GM23338 (cell line): ENCODE measurements around the gene MYF6. TPM values are rescaled to one million over a fixed set of nuclear protein-coding genes. Genes with fewer than 3 reads are reported as not detected.

ENCODE experiments used
- ATAC-seq: fragments of 200-7000 bp; cut with Tn5 transposase; 3 replicates; pipeline ENCODE4 v1.9.1; 2020
- DNase-seq: peaks from one replicate; pipeline ENCODE4 v3.0.0-alpha.2; 2015; ENCODE audit warnings: low spot score
- H2AFZ ChIP-seq: fragments of 200-600 bp; sonication (generic); 2 replicates; pipeline ENCODE4 v1.8.0; 2016; ENCODE audit warnings: antibody characterized with exemption, mild to moderate bottlenecking, moderate library complexity
- H3F3A ChIP-seq: fragments of 200-600 bp; sonication (generic); replicated peaks from 2 replicates; pipeline ENCODE4 v1.8.0; 2017; ENCODE audit warnings: antibody characterized with exemption, mixed run types, low read depth
- H3K27ac ChIP-seq: fragments of 200-600 bp; sonication (generic); 2 replicates; pipeline ENCODE4 v1.6.1; 2016; ENCODE audit warnings: low read depth
- H3K27me3 ChIP-seq: fragments of 200-600 bp; sonication (generic); 2 replicates; pipeline ENCODE4 v1.8.0; 2016; ENCODE audit warnings: mild to moderate bottlenecking, mixed run types, moderate library complexity; ENCODE audit not compliant: insufficient read depth
- H3K36me3 ChIP-seq: fragments of 200-600 bp; sonication (generic); 2 replicates; pipeline ENCODE4 v1.8.0; 2016; ENCODE audit warnings: mild to moderate bottlenecking; ENCODE audit not compliant: insufficient read depth
- H3K4me1 ChIP-seq: fragments of 200-600 bp; sonication (generic); 2 replicates; pipeline ENCODE4 v1.8.0; 2016; ENCODE audit warnings: mild to moderate bottlenecking, moderate library complexity; ENCODE audit not compliant: insufficient read depth
- H3K4me2 ChIP-seq: fragments of 200-600 bp; sonication (generic); 2 replicates; pipeline ENCODE4 v1.7.1; 2017; ENCODE audit warnings: mixed run types
- H3K4me3 ChIP-seq: fragments of 200-600 bp; sonication (generic); 2 replicates; pipeline ENCODE4 v1.6.1; 2016; ENCODE audit warnings: mixed run types
- H3K79me2 ChIP-seq: fragments of 200-600 bp; sonication (generic); replicated peaks from 2 replicates; pipeline ENCODE4 v1.8.0; 2017; ENCODE audit warnings: mild to moderate bottlenecking; ENCODE audit not compliant: insufficient read depth
- H3K9me2 ChIP-seq: fragments of 200-600 bp; sonication (generic); 2 replicates; pipeline ENCODE4 v1.8.0; 2017; ENCODE audit not compliant: insufficient read depth
- H4K20me1 ChIP-seq: fragments of 200-600 bp; sonication (generic); replicated peaks from 2 replicates; pipeline ENCODE4 v1.8.0; 2017; ENCODE audit warnings: mild to moderate bottlenecking; ENCODE audit not compliant: insufficient read depth
- H3K27ac Mint-ChIP-seq: 2 replicates; pipeline ENCODE4 v1.8.0; 2020; ENCODE audit warnings: inconsistent platforms, mild to moderate bottlenecking, moderate library complexity, mixed read lengths
- H3K27me3 Mint-ChIP-seq: 3 replicates; pipeline ENCODE4 v1.8.0; 2022; ENCODE audit warnings: low read depth, mild to moderate bottlenecking, moderate library complexity, mixed read lengths, inconsistent platforms; ENCODE audit not compliant: insufficient read depth, poor library complexity
- H3K36me3 Mint-ChIP-seq: 3 replicates; pipeline ENCODE4 v1.8.0; 2021; ENCODE audit warnings: low read depth, mild to moderate bottlenecking, inconsistent platforms, moderate library complexity, mixed read lengths
- H3K4me1 Mint-ChIP-seq: 3 replicates; pipeline ENCODE4 v1.8.0; 2020; ENCODE audit warnings: mild to moderate bottlenecking, inconsistent platforms, mixed read lengths
- H3K4me3 Mint-ChIP-seq: 3 replicates; pipeline ENCODE4 v1.8.0; 2021; ENCODE audit warnings: moderate library complexity, mild to moderate bottlenecking, inconsistent platforms, mixed read lengths
- H3K9me3 Mint-ChIP-seq: 3 replicates; pipeline ENCODE4 v1.8.0; 2020; ENCODE audit warnings: moderate library complexity, mild to moderate bottlenecking, inconsistent platforms, mixed read lengths
- CREB1 ChIP-seq: fragments of 250-450 bp; sonication (Bioruptor Pico); IDR thresholded peaks from 2 replicates; pipeline ENCODE4 v1.5.0; 2020; ENCODE audit warnings: low read depth, mild to moderate bottlenecking, moderate library complexity
- EZH2 ChIP-seq: fragments of 200-600 bp; sonication (generic); IDR thresholded peaks from one replicate; pipeline ENCODE4 v1.8.0; 2017; ENCODE audit warnings: antibody characterized with exemption, mild to moderate bottlenecking, low read depth; ENCODE audit not compliant: unreplicated experiment
- EZH2phosphoT487 ChIP-seq: fragments of 200-600 bp; sonication (generic); IDR thresholded peaks from one replicate; pipeline ENCODE4 v1.8.1; 2018; ENCODE audit warnings: antibody characterized with exemption; ENCODE audit not compliant: unreplicated experiment
- JUNB ChIP-seq: IDR thresholded peaks from one replicate; pipeline ENCODE4 v1.6.1; 2016; ENCODE audit warnings: antibody characterized with exemption; ENCODE audit not compliant: unreplicated experiment
- NANOG ChIP-seq: IDR thresholded peaks from 2 replicates; pipeline ENCODE4 v1.6.1; 2016; ENCODE audit warnings: antibody characterized with exemption, borderline replicate concordance
- ZNF114 ChIP-seq: fragments of 250-450 bp; sonication (Bioruptor Pico); IDR thresholded peaks from 2 replicates; pipeline ENCODE4 v1.5.0; 2020; ENCODE audit warnings: mild to moderate bottlenecking, moderate library complexity
- ZNF331 ChIP-seq: fragments of 250-450 bp; sonication (Bioruptor Pico); IDR thresholded peaks from 2 replicates; pipeline ENCODE4 v1.5.0; 2020; ENCODE audit warnings: low read depth, mild to moderate bottlenecking, moderate library complexity
- polyA plus RNA-seq: library from polyadenylated mRNA; unstranded; fragments of >200 nt; fragmentation: Nextera tagmentation; extraction: Ambion mirVana; gene quantifications from 2 replicates; pipeline ENCODE4 v1.2.1, GENCODE V29; 2016
- total RNA-seq: library from RNA; depleted of rRNA; stranded (reverse); fragments of >200 nt; shearing (Covaris generic); gene quantifications from 2 replicates; pipeline ENCODE4 v1.2.3, GENCODE V29; 2014
- TF ChIP-seq, protein P1 (sequence below), 2 experiments: fragments of 200-600 bp in 1 of 2; sonication (generic) in 1 of 2; conservative IDR thresholded peaks; 2 replicates each; pipeline versions ENCODE4 v1.5.1 to v1.6.1; 2016 to 2017; ENCODE audit warnings: antibody characterized with exemption in 2 of 2, low read depth in 2 of 2, mild to moderate bottlenecking in 2 of 2, moderate library complexity in 1 of 2
- TF ChIP-seq, protein P2 (sequence below): IDR thresholded peaks from one replicate; pipeline ENCODE4 v1.6.1; 2018; ENCODE audit warnings: antibody characterized with exemption; ENCODE audit not compliant: unreplicated experiment
- TF ChIP-seq, protein P3 (sequence below): IDR thresholded peaks from 2 replicates; pipeline ENCODE4 v1.6.1; 2016; ENCODE audit warnings: antibody characterized with exemption
- TF ChIP-seq, protein P4 (sequence below): fragments of 250-450 bp; sonication (Bioruptor Pico); IDR thresholded peaks from 2 replicates; pipeline ENCODE4 v1.5.0; 2020; ENCODE audit warnings: mild to moderate bottlenecking, moderate library complexity

MYF6 gene
- total and polyA plus RNA-seq, 2 experiments from 2014 or later, result not detected

DNA sequence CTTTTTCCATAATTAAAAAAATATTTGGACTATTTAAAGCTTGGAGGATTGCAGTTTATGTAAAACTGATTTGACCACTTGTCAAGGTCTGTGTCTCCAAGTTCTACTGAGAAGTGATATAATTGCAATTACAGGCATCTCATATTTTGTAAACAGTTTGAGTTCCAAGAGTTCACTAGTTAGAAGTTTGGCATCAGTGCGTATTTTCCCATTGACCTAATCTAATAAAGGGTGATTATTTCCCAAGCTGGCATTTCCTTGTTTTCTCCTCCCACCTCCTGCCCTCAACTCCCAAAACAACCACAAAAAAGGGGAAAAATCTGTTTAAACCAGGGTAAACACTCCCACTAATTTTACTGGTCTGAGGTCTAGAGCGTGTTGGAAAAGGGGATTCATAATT, 3.0 kb upstream of the MYF6 start:
- Mint-ChIP-seq H3K27me3 (peaks cover 48% of the 10 kb centered on the region), H3K4me1 (peaks cover 37% of the 10 kb centered on the region), H3K27ac (no peak overlapping the region), H3K4me3 (no peak overlapping the region), H3K36me3 (no peaks in the 10 kb centered on the region), H3K9me3 (no peaks in the 10 kb centered on the region)
- peaks cover 9% of the 10 kb centered on the region; the same call in 1 of the 2 replicates for H4K20me1 ChIP-seq
- TF ChIP-seq, protein P1, sequence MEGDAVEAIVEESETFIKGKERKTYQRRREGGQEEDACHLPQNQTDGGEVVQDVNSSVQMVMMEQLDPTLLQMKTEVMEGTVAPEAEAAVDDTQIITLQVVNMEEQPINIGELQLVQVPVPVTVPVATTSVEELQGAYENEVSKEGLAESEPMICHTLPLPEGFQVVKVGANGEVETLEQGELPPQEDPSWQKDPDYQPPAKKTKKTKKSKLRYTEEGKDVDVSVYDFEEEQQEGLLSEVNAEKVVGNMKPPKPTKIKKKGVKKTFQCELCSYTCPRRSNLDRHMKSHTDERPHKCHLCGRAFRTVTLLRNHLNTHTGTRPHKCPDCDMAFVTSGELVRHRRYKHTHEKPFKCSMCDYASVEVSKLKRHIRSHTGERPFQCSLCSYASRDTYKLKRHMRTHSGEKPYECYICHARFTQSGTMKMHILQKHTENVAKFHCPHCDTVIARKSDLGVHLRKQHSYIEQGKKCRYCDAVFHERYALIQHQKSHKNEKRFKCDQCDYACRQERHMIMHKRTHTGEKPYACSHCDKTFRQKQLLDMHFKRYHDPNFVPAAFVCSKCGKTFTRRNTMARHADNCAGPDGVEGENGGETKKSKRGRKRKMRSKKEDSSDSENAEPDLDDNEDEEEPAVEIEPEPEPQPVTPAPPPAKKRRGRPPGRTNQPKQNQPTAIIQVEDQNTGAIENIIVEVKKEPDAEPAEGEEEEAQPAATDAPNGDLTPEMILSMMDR (conservative IDR thresholded peaks at IDR 0.05; ENCODE audit: low read depth in 2 of 2), result no peak
- TF ChIP-seq CREB1 (no peak), EZH2phosphoT487 (no peak), ZNF114 (CRISPR knock-in tag) (no peak), EZH2 (no peak), ZNF331 (no peak), JUNB (no peak), NANOG (no peak)
- TF ChIP-seq, protein P2, sequence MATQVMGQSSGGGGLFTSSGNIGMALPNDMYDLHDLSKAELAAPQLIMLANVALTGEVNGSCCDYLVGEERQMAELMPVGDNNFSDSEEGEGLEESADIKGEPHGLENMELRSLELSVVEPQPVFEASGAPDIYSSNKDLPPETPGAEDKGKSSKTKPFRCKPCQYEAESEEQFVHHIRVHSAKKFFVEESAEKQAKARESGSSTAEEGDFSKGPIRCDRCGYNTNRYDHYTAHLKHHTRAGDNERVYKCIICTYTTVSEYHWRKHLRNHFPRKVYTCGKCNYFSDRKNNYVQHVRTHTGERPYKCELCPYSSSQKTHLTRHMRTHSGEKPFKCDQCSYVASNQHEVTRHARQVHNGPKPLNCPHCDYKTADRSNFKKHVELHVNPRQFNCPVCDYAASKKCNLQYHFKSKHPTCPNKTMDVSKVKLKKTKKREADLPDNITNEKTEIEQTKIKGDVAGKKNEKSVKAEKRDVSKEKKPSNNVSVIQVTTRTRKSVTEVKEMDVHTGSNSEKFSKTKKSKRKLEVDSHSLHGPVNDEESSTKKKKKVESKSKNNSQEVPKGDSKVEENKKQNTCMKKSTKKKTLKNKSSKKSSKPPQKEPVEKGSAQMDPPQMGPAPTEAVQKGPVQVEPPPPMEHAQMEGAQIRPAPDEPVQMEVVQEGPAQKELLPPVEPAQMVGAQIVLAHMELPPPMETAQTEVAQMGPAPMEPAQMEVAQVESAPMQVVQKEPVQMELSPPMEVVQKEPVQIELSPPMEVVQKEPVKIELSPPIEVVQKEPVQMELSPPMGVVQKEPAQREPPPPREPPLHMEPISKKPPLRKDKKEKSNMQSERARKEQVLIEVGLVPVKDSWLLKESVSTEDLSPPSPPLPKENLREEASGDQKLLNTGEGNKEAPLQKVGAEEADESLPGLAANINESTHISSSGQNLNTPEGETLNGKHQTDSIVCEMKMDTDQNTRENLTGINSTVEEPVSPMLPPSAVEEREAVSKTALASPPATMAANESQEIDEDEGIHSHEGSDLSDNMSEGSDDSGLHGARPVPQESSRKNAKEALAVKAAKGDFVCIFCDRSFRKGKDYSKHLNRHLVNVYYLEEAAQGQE, result no peak
- TF ChIP-seq, protein P3, sequence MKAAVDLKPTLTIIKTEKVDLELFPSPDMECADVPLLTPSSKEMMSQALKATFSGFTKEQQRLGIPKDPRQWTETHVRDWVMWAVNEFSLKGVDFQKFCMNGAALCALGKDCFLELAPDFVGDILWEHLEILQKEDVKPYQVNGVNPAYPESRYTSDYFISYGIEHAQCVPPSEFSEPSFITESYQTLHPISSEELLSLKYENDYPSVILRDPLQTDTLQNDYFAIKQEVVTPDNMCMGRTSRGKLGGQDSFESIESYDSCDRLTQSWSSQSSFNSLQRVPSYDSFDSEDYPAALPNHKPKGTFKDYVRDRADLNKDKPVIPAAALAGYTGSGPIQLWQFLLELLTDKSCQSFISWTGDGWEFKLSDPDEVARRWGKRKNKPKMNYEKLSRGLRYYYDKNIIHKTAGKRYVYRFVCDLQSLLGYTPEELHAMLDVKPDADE, result no peak
- TF ChIP-seq, protein P4, sequence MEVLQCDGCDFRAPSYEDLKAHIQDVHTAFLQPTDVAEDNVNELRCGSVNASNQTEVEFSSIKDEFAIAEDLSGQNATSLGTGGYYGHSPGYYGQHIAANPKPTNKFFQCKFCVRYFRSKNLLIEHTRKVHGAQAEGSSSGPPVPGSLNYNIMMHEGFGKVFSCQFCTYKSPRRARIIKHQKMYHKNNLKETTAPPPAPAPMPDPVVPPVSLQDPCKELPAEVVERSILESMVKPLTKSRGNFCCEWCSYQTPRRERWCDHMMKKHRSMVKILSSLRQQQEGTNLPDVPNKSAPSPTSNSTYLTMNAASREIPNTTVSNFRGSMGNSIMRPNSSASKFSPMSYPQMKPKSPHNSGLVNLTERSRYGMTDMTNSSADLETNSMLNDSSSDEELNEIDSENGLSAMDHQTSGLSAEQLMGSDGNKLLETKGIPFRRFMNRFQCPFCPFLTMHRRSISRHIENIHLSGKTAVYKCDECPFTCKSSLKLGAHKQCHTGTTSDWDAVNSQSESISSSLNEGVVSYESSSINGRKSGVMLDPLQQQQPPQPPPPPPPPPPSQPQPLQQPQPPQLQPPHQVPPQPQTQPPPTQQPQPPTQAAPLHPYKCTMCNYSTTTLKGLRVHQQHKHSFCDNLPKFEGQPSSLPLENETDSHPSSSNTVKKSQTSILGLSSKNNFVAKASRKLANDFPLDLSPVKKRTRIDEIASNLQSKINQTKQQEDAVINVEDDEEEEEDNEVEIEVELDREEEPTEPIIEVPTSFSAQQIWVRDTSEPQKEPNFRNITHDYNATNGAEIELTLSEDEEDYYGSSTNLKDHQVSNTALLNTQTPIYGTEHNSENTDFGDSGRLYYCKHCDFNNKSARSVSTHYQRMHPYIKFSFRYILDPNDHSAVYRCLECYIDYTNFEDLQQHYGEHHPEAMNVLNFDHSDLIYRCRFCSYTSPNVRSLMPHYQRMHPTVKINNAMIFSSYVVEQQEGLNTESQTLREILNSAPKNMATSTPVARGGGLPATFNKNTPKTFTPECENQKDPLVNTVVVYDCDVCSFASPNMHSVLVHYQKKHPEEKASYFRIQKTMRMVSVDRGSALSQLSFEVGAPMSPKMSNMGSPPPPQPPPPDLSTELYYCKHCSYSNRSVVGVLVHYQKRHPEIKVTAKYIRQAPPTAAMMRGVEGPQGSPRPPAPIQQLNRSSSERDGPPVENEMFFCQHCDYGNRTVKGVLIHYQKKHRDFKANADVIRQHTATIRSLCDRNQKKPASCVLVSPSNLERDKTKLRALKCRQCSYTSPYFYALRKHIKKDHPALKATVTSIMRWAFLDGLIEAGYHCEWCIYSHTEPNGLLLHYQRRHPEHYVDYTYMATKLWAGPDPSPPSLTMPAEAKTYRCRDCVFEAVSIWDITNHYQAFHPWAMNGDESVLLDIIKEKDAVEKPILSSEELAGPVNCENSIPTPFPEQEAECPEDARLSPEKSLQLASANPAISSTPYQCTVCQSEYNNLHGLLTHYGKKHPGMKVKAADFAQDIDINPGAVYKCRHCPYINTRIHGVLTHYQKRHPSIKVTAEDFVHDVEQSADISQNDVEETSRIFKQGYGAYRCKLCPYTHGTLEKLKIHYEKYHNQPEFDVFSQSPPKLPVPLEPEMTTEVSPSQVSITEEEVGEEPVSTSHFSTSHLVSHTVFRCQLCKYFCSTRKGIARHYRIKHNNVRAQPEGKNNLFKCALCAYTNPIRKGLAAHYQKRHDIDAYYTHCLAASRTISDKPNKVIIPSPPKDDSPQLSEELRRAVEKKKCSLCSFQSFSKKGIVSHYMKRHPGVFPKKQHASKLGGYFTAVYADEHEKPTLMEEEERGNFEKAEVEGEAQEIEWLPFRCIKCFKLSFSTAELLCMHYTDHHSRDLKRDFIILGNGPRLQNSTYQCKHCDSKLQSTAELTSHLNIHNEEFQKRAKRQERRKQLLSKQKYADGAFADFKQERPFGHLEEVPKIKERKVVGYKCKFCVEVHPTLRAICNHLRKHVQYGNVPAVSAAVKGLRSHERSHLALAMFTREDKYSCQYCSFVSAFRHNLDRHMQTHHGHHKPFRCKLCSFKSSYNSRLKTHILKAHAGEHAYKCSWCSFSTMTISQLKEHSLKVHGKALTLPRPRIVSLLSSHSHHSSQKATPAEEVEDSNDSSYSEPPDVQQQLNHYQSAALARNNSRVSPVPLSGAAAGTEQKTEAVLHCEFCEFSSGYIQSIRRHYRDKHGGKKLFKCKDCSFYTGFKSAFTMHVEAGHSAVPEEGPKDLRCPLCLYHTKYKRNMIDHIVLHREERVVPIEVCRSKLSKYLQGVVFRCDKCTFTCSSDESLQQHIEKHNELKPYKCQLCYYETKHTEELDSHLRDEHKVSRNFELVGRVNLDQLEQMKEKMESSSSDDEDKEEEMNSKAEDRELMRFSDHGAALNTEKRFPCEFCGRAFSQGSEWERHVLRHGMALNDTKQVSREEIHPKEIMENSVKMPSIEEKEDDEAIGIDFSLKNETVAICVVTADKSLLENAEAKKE (CRISPR knock-in tag), result no peak
- H3K4me1 ChIP-seq, result peaks cover 32% of the 10 kb centered on the region
- no peak overlapping the region for H3K27ac ChIP-seq
- no peaks in the 10 kb centered on the region for H3K79me2 ChIP-seq
- H3F3A ChIP-seq, result peaks cover 7% of the 10 kb centered on the region; the same call in 1 of the 2 replicates
- no peak overlapping the region for H2AFZ ChIP-seq
- no peaks in the 10 kb centered on the region for H3K9me2 ChIP-seq
- DNase-seq (no peak), ATAC-seq (no peak)
- H3K27me3 ChIP-seq, result peaks cover 76% of the 10 kb centered on the region
- no peaks in the 10 kb centered on the region for H3K36me3 ChIP-seq
- no peak overlapping the region for H3K4me2 ChIP-seq
- no peak overlapping the region for H3K4me3 ChIP-seq
